Head of caudate nucleus (tissue), 42 donors: Measurements from ENCODE around the gene TMEM258.
A peak's percentile ranks its signal among the peaks of the same experiment; 100 is the strongest.

ENCODE experiments used
- DNase-seq, 42 donors: peaks; one replicate each; pipeline versions ENCODE4 v3.0.0 to v3.0.0-alpha.2; 2020 to 2021; ENCODE audit warnings: mixed read lengths in 7 of 42
- intact Hi-C: fragments of 100-400 bp; cut with DNase I; formaldehyde crosslinking; loops from one replicate; pipeline ENCODE4 v1.15.0; 2022

Gene TMEM258

GRCh38 chr11:61768376-61769076, 23.9 kb downstream of the TMEM258 start:
- DNase-seq: no peak
- intact Hi-C loops: no loop called here

- intact Hi-C loops: no loop called here
- no peak for DNase-seq
Measured at GRCh38 chr11:61766353-61766841, 26.0 kb downstream of the TMEM258 start.

- DNase-seq: no peak
- intact Hi-C loops: no loop called here
Measured at GRCh38 chr11:61765550-61766253, 26.7 kb downstream of the TMEM258 start.

DNA sequence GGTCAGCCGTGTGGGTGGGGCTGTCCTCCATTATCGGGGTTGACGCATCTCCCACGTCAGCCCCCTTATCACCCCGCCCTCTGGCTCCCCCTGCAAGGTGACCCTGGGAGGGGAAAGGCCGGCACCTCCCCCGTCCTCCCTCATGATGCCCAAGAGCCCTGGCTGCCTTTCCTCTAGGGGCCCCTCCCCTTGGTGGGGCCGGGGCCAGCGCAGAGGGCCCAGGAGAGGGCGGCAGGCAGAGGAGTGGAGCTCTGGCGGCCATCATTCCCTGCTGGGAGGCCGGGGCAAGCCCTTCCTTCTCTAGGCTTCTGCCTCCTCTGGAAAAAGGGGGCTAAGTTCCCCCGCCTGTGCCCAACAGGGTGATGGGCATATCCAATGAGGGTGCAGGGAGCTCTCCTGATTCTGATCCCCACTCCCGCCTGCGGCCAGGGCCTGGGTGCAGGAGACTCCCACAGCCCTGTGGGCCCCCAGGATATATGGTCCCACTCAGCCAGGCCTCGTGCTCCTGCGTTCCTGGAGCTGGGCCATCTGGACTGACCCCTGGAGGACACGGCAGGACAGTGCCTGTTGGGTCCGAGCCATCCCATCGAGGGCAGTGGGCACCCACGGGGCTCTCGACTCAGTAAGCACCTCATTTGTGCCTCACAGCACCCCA, 27.7 kb downstream of the TMEM258 start:
- intact Hi-C loops: no loop called here
- no peak for DNase-seq

GRCh38 chr11:61763930-61764605, 28.3 kb downstream of the TMEM258 start:
- intact Hi-C loops: no loop called here
- no peak for DNase-seq

DNA sequence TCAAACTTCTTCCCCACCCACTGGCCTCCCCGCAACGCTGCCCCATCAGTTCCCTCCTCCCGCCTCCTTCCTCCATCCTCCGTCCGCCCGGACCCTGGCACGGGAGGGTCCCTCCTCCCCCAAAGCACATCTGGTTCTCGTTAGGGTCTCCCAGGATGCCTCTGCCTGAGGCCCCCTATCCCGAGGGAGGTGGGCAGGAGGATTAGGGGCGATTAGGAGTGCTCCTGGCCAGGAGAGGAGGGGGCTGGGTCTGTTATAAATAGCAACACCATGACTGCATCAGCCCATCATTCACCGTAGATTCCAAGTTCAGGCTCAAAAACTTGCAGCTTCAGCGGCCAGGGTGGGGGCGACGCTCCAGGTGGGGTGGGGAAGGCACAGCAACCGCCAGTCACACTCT, 29.6 kb downstream of the TMEM258 start:
- intact Hi-C loops: no loop called here

GRCh38 chr11:61762223-61762615, 30.2 kb downstream of the TMEM258 start:
- intact Hi-C loops: no loop called here

More for the DNA sequence above, 29.6 kb downstream of the TMEM258 start:
- DNase-seq: no peak

GRCh38 chr11:61761440-61762222, 30.8 kb downstream of the TMEM258 start:
- DNase-seq: peak in 4 of 42 donors; percentile 42 to 74 (median 51)

More at GRCh38 chr11:61762223-61762615, 30.2 kb downstream of the TMEM258 start:
- no peak for DNase-seq

DNA sequence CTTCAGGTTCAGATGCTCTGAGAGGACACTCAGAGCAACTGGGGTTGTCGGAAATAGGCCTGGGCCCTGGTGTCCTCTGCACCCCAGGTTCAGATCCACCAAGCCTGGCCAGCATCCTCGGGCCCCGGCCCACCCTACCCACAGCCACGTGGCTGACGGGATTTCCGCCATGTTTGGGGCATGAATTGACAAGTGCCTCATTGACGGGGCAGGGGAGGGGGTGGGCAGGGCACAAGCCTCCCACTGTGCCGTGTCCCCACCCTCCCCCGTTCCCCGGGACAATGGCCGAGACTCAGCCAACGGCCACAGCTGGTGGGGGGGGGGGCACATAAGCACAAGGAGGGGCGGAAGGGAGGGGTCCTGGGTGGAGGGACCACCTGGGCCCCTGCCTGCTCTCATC, 31.5 kb downstream of the TMEM258 start:
- DNase-seq: peak; percentile 80 to 98 (median 92)
- intact Hi-C loops: no loop called here

More at GRCh38 chr11:61761440-61762222, 30.8 kb downstream of the TMEM258 start:
- intact Hi-C loops: no loop called here

GRCh38 chr11:61757213-61757862, 35.1 kb downstream of the TMEM258 start:
- intact Hi-C loops: no loop called here
- peak in 38 of 42 donors; percentile 26 to 88 (median 63) for DNase-seq

DNA sequence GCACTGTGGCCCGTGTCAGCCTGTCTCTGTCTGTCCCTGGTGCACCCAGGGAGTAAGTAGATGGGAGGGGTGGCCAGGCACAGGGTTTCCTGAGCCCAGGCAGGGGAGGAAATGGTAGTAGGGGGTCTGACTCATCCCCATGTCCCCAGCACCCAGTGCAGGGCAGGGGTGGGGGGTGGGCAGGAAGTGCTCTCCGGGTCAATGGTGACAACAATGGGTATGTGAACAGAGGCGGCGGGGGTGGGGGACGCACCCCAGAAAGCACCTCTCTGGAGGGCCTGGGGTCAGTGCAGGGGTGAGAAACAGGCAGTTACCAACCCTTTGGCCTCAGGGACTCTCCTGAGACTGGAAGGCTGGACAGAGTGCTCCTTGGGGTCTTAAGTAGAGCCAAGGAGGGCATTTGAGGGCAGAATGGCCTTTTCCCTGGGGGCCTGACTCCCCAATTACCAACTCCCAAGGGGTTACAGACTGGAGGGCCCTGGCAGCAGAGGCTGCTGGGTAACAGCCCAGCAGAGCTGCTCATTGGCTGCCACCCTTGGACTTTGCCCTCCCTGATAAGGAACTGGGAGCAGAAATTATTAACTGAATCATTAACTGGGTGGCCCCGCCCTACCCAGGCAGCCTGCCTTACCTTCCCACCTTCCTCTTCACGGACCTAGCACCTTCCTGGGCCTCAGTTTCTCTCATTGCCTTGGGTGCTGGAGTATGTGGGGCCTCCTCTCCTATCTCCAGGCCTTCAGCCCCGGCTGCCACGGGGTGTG, 35.8 kb downstream of the TMEM258 start:
- intact Hi-C loops: no loop called here
- DNase-seq: peak in 5 of 42 donors; percentile 60 to 71 (median 64)

DNA sequence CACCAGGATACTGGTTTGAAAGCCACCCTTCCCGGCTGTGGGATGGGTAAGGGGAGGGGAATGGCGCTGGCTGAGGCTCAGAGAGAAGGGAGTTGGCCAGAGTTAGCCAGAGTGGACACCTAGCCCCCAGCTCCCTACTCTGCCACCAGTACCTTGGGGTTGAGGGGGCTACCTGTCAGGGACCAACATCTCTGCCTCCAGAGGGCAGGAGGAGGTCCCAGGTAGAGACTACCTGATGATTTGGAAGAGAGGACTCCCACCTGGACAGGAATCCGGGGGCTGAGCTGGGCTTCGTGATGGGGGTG, 36.3 kb downstream of the TMEM258 start:
- DNase-seq: no peak
- intact Hi-C loops: no loop called here

DNA sequence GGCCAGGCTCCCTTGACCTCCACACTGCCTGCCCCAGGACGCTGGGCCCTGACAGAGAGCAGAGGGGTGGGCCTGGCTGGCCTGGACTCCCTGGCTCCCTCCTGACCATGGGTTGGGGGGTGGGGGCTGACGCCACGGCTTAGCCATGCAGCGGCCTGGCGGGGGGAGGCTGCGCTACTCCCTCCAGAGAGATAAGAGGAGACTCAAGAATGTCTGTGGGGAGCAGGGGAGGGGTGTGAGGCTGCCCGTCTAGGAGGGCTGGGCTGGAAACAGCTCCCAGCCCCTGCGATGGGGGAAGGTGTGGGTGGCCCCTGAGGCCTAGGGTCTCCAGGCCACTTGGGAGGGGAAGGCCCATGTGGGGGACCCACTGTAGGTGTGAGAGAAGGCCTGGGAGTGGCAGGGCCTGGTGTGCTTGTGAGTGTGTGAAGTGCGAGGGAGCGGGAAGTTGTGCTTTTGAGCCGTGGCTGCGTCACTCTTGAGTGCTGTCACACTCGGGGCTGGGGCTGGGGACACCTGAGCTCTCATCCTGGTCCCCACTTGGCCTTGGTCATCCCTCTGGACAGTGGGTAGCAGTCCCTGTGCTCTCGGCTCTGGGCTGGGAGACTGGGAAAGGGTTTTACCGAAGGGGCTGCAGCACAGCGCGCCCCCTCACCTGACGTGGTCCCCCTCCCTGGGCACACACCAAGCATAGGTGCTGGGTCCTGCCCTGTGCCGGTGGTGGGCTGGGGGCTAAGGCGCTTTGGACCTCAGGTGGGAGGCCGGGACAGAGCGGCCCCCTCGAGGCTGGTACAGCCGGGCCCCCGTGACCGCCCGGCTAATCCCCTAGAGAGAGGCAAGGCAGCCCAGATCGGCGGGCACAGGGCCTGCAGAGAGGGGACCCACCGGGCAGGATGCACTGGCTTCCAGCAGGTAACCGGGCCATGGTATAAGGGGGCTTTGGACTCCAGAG, 37.6 kb downstream of the TMEM258 start:
- DNase-seq: no peak
- intact Hi-C loops: no loop called here

GRCh38 chr11:61753672-61754071, 38.7 kb downstream of the TMEM258 start:
- DNase-seq: peak in 1 of 42 donors; percentile 62
- intact Hi-C loops: no loop called here

DNA sequence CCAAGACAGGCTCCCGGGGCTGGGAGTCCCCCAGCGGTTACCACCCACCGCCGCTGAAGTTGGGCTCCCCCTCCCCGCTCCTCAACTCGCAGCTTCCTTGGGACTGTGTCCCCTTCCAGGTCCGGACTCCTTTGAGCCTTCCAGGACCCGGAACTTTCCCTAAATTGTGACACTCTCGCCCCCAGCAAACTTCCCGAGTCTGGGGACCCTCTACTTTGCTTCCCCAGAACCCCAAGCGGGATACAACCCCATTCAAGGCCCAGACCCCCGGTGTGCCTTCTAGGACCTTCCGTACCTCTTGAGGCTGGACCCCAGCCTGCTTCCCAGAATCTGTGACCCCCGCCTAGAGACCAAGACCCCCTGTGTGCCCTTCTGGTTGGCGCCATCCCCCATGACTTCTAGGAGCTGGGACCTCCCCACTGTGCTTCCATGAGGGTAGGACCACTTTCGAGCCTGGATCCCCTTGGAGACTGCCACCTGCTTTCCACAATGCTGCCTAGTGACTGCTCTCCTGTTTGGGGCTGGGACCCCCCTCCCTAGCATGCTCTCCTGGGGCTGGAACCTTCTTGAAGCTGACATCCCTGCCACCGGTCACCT, 39.4 kb downstream of the TMEM258 start:
- DNase-seq: no peak
- intact Hi-C loops: no loop called here
